ENCODE results near the gene ARHGEF39. TPM values are rescaled to one million over a fixed set of nuclear protein-coding genes. Genes with fewer than 3 reads are reported as not detected.

The ARHGEF39 gene, protein sequence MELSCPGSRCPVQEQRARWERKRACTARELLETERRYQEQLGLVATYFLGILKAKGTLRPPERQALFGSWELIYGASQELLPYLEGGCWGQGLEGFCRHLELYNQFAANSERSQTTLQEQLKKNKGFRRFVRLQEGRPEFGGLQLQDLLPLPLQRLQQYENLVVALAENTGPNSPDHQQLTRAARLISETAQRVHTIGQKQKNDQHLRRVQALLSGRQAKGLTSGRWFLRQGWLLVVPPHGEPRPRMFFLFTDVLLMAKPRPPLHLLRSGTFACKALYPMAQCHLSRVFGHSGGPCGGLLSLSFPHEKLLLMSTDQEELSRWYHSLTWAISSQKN
- 27.2 and 28.0 TPM in 2 replicates for total RNA-seq
- long read RNA-seq, transcript ARHGEF39-201 (9 exons, 3,769 nt), result major isoform, 18 of 37 reads
- long read RNA-seq, partial matches to known transcripts, result 7 of 37 reads
- long read RNA-seq, other reads (novel, unspliced or antisense), result 12 of 37 reads

DNA sequence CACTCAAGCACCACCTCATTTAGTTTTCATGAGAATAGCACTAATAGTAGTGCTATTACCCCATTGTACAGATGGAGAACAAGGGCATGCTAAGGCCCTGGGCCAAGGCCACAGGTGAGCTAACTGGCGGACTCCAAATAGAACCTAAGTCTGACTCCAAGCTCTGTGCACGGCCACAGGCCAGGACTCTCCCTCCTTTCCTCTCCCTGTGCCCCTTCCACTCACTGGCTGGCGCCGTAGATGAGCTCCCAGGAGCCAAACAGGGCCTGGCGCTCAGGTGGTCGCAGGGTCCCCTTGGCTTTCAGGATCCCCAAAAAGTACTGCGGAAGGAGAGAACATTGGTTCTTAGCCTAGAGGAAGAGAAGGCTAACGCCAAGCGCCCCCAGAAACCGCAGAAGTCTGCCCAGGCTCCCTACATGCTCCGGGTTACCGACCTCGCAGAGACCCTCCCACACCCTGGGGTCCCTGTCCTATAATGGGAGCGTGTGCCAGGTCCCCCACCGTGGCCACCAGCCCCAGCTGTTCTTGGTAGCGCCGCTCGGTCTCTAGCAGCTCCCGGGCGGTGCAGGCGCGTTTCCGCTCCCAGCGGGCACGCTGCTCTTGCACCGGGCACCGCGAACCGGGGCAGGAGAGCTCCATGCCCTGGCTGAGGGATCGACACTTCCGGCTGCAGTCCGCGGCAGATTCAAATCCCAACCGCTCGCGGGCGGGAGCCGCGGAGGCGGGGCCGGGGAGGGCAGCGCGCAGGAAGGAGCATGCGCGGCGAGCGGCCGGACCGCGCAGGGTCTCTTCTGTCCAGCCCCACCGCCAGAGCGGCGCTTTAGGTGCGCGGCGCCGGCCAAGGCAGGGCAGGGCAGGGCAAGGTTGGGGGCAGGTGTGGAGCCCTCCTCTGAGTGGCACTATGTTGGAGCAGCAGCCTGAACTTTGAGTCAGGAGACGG, at the start of gene ARHGEF39:
Gene ARHGEF39, minus strand, starts transcription at position 665 of the 940 bp plus-strand sequence. Its CDS starts 26 bp downstream, at position 639.
- H3K27ac Mint-ChIP-seq (ENCODE audit: unreplicated experiment), result no peak within 1 kb of the TSS
- TF ChIP-seq, protein P1, sequence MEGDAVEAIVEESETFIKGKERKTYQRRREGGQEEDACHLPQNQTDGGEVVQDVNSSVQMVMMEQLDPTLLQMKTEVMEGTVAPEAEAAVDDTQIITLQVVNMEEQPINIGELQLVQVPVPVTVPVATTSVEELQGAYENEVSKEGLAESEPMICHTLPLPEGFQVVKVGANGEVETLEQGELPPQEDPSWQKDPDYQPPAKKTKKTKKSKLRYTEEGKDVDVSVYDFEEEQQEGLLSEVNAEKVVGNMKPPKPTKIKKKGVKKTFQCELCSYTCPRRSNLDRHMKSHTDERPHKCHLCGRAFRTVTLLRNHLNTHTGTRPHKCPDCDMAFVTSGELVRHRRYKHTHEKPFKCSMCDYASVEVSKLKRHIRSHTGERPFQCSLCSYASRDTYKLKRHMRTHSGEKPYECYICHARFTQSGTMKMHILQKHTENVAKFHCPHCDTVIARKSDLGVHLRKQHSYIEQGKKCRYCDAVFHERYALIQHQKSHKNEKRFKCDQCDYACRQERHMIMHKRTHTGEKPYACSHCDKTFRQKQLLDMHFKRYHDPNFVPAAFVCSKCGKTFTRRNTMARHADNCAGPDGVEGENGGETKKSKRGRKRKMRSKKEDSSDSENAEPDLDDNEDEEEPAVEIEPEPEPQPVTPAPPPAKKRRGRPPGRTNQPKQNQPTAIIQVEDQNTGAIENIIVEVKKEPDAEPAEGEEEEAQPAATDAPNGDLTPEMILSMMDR (conservative IDR thresholded peaks at IDR 0.05), result peak; percentile 41
- no peaks in the 10 kb centered on the region for H3K27me3 Mint-ChIP-seq (ENCODE audit: low read depth)

DNA sequence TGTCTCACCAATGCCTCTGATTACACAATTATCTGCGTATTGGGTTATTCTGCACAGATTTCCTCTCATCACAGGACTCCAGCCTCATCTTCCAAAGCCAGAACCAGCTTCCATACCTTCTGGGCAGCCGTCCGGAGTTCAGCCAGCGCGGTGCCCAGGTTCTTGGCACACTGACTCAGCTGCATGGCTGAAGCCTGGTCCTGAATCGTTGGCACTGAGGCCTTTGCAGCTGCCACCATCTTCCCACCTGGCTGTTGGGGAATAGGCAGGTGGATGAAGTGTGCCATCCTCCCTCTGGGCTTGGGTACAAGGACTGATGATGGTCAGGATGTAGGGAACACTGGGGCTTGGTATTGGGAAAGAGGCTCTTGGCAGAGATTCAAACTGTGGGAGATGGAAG, 49.1 kb upstream of the ARHGEF39 start:
- DNase-seq (ENCODE audit: low read depth, low spot score), result no peak
- Mint-ChIP-seq H3K4me3 (no peak overlapping the region), H3K27me3 (ENCODE audit: low read depth) (no peaks in the 10 kb centered on the region), H3K27ac (ENCODE audit: unreplicated experiment) (no peak overlapping the region), H3K4me1 (no peaks in the 10 kb centered on the region), H3K9me3 (no peaks in the 10 kb centered on the region), H3K36me3 (ENCODE audit: low read depth) (peaks cover 20% of the 10 kb centered on the region)
- TF ChIP-seq, protein P1 (conservative IDR thresholded peaks at IDR 0.05), result no peak

More for the DNA sequence above, at the start of gene ARHGEF39:
- Mint-ChIP-seq H3K36me3 (ENCODE audit: low read depth) (peaks cover 6% of the 10 kb centered on the region), H3K4me3 (peak within 1 kb of the TSS; percentile 87), H3K9me3 (no peaks in the 10 kb centered on the region), H3K4me1 (peaks cover 46% of the 10 kb centered on the region)
- DNase-seq (ENCODE audit: low read depth, low spot score), result peak; percentile 78

DNA sequence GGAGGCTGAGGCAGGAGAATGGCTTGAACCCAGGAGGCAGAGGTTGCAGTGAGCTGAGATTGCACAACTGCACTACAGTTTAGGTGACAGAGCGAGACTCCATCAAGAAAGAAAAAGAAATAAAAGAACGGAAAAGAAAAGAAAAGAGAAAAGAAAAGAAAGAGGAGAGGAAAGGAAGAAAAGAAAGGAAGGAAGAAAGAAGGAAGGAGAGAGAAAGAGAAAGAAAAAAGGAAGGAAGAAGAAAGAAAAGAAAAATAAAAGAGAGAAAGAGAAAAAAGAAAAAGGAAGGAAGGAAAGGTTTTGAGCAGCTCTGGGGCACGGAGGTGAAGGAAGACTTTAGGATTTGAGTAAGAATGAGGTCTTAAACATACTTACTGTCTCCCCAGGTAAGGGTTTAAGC, 48.6 kb upstream of the ARHGEF39 start:
- no peak for DNase-seq (ENCODE audit: low read depth, low spot score)
- no peaks in the 10 kb centered on the region for H3K27me3 Mint-ChIP-seq (ENCODE audit: low read depth)
- TF ChIP-seq, protein P1 (conservative IDR thresholded peaks at IDR 0.05), result no peak
- no peak overlapping the region for H3K27ac Mint-ChIP-seq (ENCODE audit: unreplicated experiment)
- H3K9me3 Mint-ChIP-seq, result no peaks in the 10 kb centered on the region
- H3K4me3 Mint-ChIP-seq, result no peak overlapping the region
- no peaks in the 10 kb centered on the region for H3K4me1 Mint-ChIP-seq
- H3K36me3 Mint-ChIP-seq (ENCODE audit: low read depth), result peaks cover 22% of the 10 kb centered on the region

DNA sequence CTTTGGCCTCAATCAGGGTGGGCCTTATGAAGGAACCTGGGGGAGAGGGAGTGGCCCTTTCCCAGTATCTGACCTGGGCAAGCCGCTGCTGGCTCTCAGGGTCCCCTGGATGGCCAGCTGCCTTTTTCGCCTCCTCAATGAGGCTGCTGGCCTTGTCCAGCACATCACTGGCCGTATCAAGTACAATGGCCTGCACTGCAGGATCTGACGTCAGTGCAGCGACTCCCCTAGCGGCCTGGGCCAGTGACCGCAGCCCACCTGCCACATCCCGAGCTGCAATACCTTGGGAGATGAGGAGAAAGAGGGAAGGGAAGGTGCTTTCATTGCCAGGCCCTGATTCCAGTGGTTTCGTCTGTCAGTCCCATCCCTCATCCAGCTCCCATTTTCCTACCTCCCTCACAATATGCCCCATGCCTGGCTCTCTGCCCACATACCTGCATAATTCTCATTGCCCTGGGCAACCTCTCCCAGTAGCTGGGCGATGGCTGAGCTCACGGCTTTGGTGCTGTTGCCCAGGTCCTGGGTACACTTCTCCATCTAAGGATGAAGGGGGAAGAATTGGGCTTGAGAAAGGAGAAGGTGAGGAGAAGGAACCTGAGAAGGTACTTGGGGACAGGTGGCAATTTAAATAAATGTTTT, 47.9 kb upstream of the ARHGEF39 start:
- H3K4me3 Mint-ChIP-seq, result no peak overlapping the region
- no peaks in the 10 kb centered on the region for H3K4me1 Mint-ChIP-seq
- no peak overlapping the region for H3K27ac Mint-ChIP-seq (ENCODE audit: unreplicated experiment)
- peaks cover 24% of the 10 kb centered on the region for H3K36me3 Mint-ChIP-seq (ENCODE audit: low read depth)
- DNase-seq (ENCODE audit: low read depth, low spot score), result no peak
- no peaks in the 10 kb centered on the region for H3K9me3 Mint-ChIP-seq
- TF ChIP-seq, protein P1 (conservative IDR thresholded peaks at IDR 0.05), result no peak
- H3K27me3 Mint-ChIP-seq (ENCODE audit: low read depth), result no peaks in the 10 kb centered on the region
